Liver (tissue), 9 donors: ENCODE results near the gene PVALEF. TPM values are rescaled to one million over a fixed set of nuclear protein-coding genes. Genes with fewer than 3 reads are reported as not detected.

ENCODE experiments used
- DNase-seq: peaks from one replicate; pipeline ENCODE4 v3.0.0-alpha.2; 2017; ENCODE audit warnings: low spot score
- H3K27ac ChIP-seq, 2 donors: one replicate each; pipeline ENCODE4 v1.7.0; 2013; ENCODE audit warnings: inconsistent platforms in 2 of 2, low read length in 2 of 2, control low read depth in 1 of 2, low read depth in 1 of 2, mild to moderate bottlenecking in 1 of 2
- H3K27me3 ChIP-seq, 4 donors: one replicate each; pipeline versions ENCODE4 v1.6.1 to v1.7.0; 2013; ENCODE audit warnings: low read length in 3 of 4, inconsistent platforms in 1 of 4, mild to moderate bottlenecking in 1 of 4, moderate library complexity in 1 of 4; ENCODE audit not compliant: control insufficient read depth in 4 of 4, insufficient read depth in 4 of 4
- H3K36me3 ChIP-seq, 4 donors: one replicate each; pipeline versions ENCODE4 v1.6.1 to v1.7.0; 2013; ENCODE audit warnings: low read length in 3 of 4, mild to moderate bottlenecking in 3 of 4, low read depth in 1 of 4, moderate library complexity in 1 of 4; ENCODE audit not compliant: control insufficient read depth in 4 of 4, insufficient read depth in 3 of 4
- H3K4me1 ChIP-seq, 4 donors: one replicate each; pipeline versions ENCODE4 v1.6.1 to v1.7.0; 2013; ENCODE audit warnings: low read length in 3 of 4, mild to moderate bottlenecking in 3 of 4, moderate library complexity in 1 of 4; ENCODE audit not compliant: control insufficient read depth in 4 of 4, insufficient read depth in 4 of 4
- H3K4me3 ChIP-seq, 3 donors: one replicate each; pipeline versions ENCODE4 v1.6.1 to v1.7.0; 2013; ENCODE audit warnings: low read length in 3 of 3, control low read depth in 1 of 3, low read depth in 1 of 3, mild to moderate bottlenecking in 1 of 3
- H3K9ac ChIP-seq, 2 donors: one replicate each; pipeline ENCODE4 v1.7.0; 2013; ENCODE audit warnings: low read length in 2 of 2, mild to moderate bottlenecking in 2 of 2, moderate library complexity in 2 of 2, control low read depth in 1 of 2, low read depth in 1 of 2
- H3K9me3 ChIP-seq, 4 donors: one replicate each; pipeline versions ENCODE4 v1.6.1 to v1.7.0; 2013; ENCODE audit warnings: low read length in 3 of 4; ENCODE audit not compliant: control insufficient read depth in 4 of 4
- EGR1 ChIP-seq, 2 donors: IDR thresholded peaks; 2 replicates each; pipeline ENCODE4 v1.6.1; 2016 to 2018; ENCODE audit warnings: antibody characterized with exemption in 2 of 2, low read depth in 2 of 2
- FOXA1 ChIP-seq: IDR thresholded peaks from 2 replicates; pipeline ENCODE4 v1.6.1; 2016; ENCODE audit warnings: antibody characterized with exemption
- FOXA2 ChIP-seq: IDR thresholded peaks from 2 replicates; pipeline ENCODE4 v1.6.1; 2016; ENCODE audit warnings: antibody characterized with exemption
- GABPA ChIP-seq, 2 donors: IDR thresholded peaks in 1 of 2; conservative IDR thresholded peaks in 1 of 2; 2 replicates each; pipeline ENCODE4 v1.6.1; 2016; ENCODE audit warnings: antibody characterized with exemption in 2 of 2, mild to moderate bottlenecking in 1 of 2, moderate library complexity in 1 of 2
- HNF4A ChIP-seq, 2 donors: conservative IDR thresholded peaks; 2 replicates each; pipeline ENCODE4 v1.6.1; 2016; ENCODE audit warnings: antibody characterized with exemption in 2 of 2, mild to moderate bottlenecking in 2 of 2
- HNF4G ChIP-seq: IDR thresholded peaks from 2 replicates; pipeline ENCODE4 v1.6.1; 2016; ENCODE audit warnings: antibody characterized with exemption
- JUND ChIP-seq, 2 donors: IDR thresholded peaks; 2 replicates each; pipeline ENCODE4 v1.6.1; 2016; ENCODE audit warnings: antibody characterized with exemption in 2 of 2
- NR2F2 ChIP-seq: IDR thresholded peaks from 2 replicates; pipeline ENCODE4 v1.6.1; 2016; ENCODE audit warnings: antibody characterized with exemption
- RAD21 ChIP-seq, 2 donors: IDR thresholded peaks; 2 replicates each; pipeline ENCODE4 v1.6.1; 2016; ENCODE audit warnings: antibody characterized with exemption in 2 of 2, mild to moderate bottlenecking in 2 of 2
- REST ChIP-seq: IDR thresholded peaks from 2 replicates; pipeline ENCODE4 v1.6.1; 2016; ENCODE audit warnings: antibody characterized with exemption, mild to moderate bottlenecking
- RXRA ChIP-seq, 2 donors: IDR thresholded peaks; 2 replicates each; pipeline ENCODE4 v1.6.1; 2017 to 2018; ENCODE audit warnings: antibody characterized with exemption in 2 of 2, mild to moderate bottlenecking in 1 of 2
- SP1 ChIP-seq: IDR thresholded peaks from 2 replicates; pipeline ENCODE4 v1.6.1; 2018; ENCODE audit warnings: antibody characterized with exemption, mild to moderate bottlenecking
- TAF1 ChIP-seq: conservative IDR thresholded peaks from 2 replicates; pipeline ENCODE4 v1.6.1; 2016; ENCODE audit warnings: antibody characterized with exemption, mild to moderate bottlenecking
- YY1 ChIP-seq: IDR thresholded peaks from 2 replicates; pipeline ENCODE4 v1.6.1; 2016; ENCODE audit warnings: antibody characterized with exemption, mild to moderate bottlenecking
- ZBTB33 ChIP-seq: IDR thresholded peaks from 2 replicates; pipeline ENCODE4 v1.6.1; 2016; ENCODE audit warnings: antibody characterized with exemption
- WGBS: extraction: QIAGEN DNeasy Blood & Tissue Kit; methylation state at CpG from one replicate; pipeline ENCODE4 v1.1.7; 2013; 5-methylcytosine and 5-hydroxymethylcytosine counted together
- polyA plus RNA-seq, 2 donors: library from polyadenylated mRNA; stranded (reverse) in 1 of 2; unstranded in 1 of 2; fragments of 200-250 nt in 1 of 2; fragments of >200 nt in 1 of 2; fragmentation: Nextera tagmentation in 1 of 2; extraction: Ambion mirVana in 1 of 2; gene quantifications; one replicate each; pipeline versions ENCODE4 v1.2.1 to v1.2.3, GENCODE V29; 2013 to 2015
- total RNA-seq, 2 donors: library from RNA; depleted of rRNA; stranded (reverse); fragments of >200 nt; gene quantifications; one replicate each; pipeline ENCODE4 v1.2.3, GENCODE V29; 2014
- TF ChIP-seq, protein P1 (sequence below): IDR thresholded peaks from 2 replicates; pipeline ENCODE4 v1.6.1; 2016; ENCODE audit warnings: antibody characterized with exemption
- TF ChIP-seq, protein P2 (sequence below): IDR thresholded peaks from 2 replicates; pipeline ENCODE4 v1.6.1; 2016; ENCODE audit warnings: antibody characterized with exemption
- TF ChIP-seq, protein P3 (sequence below): fragments of 150-350 bp; IDR thresholded peaks from 2 replicates; pipeline ENCODE4 v1.5.1; 2017; ENCODE audit warnings: improper control_type of control experiment, low read depth, low read length; ENCODE audit not compliant: missing input control
- donor health status: healthy.
- donor health status: healthy.
- donor health status: healthy.
- donor health status: healthy.
- donor health status: healthy.

The PVALEF gene
- total and polyA plus RNA-seq, 4 donors = not detected

DNA sequence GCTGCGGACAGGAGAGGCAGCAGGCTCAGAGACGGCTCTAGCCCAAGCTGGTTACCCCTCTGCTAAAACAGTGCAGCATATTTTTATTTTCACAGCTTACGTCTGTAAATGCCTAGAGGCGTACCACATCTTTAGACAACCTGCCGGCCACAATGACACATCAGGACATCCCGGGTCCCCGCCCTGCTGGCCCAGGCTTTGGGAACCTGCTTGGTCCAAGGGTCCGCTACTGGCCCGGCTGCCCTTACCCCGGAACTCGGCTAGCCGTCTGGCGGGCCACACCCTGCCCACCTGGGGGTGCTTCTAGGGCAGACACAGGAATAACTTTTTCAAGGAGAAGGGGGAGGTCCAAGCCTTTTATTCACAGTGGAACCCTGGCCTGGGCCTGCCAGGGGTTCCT, 53.2 kb downstream of the PVALEF start:
- Histone ChIP-seq H3K27me3 (no peaks in the 10 kb centered on the region), H3K4me1 (peaks cover 7 to 18% (median 11%) of the 10 kb centered on the region in 4 donors), H3K4me3 (no peak overlapping the region), H3K9ac (no peak overlapping the region), H3K36me3 (no peaks in the 10 kb centered on the region), H3K9me3 (no peaks in the 10 kb centered on the region), H3K27ac (no peak overlapping the region)
- DNase-seq = no peak
- WGBS = 91% methylated on average over 13 of the region's 13 CpGs
- TF ChIP-seq, protein P1, sequence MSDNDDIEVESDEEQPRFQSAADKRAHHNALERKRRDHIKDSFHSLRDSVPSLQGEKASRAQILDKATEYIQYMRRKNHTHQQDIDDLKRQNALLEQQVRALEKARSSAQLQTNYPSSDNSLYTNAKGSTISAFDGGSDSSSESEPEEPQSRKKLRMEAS = no peak
- TF ChIP-seq TAF1 (no peak), HNF4A (conservative IDR thresholded peaks at IDR 0.05) (no peak), ZBTB33 (no peak), JUND (IDR thresholded peaks at IDR 0.05) (no peak), EGR1 (IDR thresholded peaks at IDR 0.05; ENCODE audit: low read depth in 2 of 2) (no peak), HNF4G (no peak), FOXA2 (no peak), RXRA (IDR thresholded peaks at IDR 0.05) (no peak), NR2F2 (no peak), REST (no peak), SP1 (no peak), GABPA (IDR thresholded peaks at IDR 0.05 in 1 of 2, conservative IDR thresholded peaks at IDR 0.05 in 1 of 2) (no peak), FOXA1 (no peak), YY1 (no peak), RAD21 (IDR thresholded peaks at IDR 0.05) (no peak)
- TF ChIP-seq, protein P2, sequence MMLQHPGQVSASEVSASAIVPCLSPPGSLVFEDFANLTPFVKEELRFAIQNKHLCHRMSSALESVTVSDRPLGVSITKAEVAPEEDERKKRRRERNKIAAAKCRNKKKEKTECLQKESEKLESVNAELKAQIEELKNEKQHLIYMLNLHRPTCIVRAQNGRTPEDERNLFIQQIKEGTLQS = no peak
- TF ChIP-seq, protein P3, sequence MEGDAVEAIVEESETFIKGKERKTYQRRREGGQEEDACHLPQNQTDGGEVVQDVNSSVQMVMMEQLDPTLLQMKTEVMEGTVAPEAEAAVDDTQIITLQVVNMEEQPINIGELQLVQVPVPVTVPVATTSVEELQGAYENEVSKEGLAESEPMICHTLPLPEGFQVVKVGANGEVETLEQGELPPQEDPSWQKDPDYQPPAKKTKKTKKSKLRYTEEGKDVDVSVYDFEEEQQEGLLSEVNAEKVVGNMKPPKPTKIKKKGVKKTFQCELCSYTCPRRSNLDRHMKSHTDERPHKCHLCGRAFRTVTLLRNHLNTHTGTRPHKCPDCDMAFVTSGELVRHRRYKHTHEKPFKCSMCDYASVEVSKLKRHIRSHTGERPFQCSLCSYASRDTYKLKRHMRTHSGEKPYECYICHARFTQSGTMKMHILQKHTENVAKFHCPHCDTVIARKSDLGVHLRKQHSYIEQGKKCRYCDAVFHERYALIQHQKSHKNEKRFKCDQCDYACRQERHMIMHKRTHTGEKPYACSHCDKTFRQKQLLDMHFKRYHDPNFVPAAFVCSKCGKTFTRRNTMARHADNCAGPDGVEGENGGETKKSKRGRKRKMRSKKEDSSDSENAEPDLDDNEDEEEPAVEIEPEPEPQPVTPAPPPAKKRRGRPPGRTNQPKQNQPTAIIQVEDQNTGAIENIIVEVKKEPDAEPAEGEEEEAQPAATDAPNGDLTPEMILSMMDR = no peak
